Stimulated activated naive CD4-positive, alpha-beta T cell treated with Interleukin-2 at 50 U/mL for 16 hours (primary cell): Measurements from ENCODE around the gene GSG1L2.
"Not testable (repeated sequence)": the region's sequence is repeated elsewhere in the genome, so short reads cannot be mapped to it uniquely, and the experiment has no call there.

Experiments used
- DNase-seq: peaks from one replicate; lab custom pipeline; 2025; lab: John Stamatoyannopoulos, UW

Gene GSG1L2

DNA sequence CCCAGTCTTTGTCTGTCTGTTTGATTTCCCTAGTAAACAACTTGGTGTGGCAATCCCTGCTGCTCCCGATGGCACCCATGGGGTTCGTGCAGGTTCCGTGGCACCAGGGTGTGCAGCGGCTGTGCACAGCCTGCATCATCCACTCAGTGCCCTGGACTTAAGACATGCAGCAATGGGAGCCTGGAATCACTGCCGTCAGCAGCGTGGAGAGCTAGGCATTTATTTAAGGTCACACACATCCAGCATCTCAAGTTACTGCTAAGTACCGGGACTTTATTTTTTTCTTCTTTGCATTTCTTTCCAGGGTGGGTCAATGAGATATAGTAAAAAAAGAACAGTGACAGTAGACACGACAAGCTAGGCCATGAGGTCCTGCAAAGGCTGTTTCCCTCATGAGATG, 33.3 kb downstream of the GSG1L2 start:
- DNase-seq, result no peak

DNA sequence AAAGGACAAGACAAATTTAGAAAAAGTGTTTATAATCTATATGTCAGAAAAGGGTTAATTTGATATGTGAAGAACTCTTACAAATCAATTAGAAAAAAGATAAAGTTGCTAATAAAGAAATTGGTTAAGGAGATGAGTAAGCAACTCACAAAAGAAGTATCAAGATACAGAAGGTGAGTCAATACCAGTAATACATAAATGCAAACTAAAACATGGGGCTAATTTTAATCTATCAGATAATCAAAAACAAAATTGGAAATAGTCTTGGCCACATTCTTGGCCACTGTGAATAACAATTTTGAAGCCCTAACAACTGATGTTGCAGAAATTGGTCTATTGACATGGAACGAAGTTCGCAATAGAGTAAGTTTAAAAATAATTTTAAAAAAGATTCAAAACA, 37.3 kb downstream of the GSG1L2 start:
- no peak for DNase-seq

DNA sequence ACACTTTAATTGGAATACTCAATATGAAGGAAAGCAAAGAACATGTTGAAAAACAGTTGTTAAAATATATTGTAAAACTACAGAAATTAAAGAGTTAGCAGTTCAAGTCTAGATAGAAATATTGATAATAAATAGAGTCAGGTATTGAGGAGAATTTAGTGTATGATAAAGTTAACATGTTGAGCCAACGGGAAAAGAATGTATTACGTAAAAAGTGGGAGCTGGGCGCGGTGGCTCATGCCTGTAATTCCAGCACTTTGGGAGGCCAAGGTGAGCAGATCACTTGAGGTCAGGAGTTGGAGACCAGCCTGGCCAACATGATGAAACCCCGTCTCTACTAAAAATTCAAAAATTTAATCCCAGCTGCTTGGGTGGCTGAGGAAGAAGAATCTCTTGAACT, 38.4 kb downstream of the GSG1L2 start:
- not testable (repeated sequence) for DNase-seq

DNA sequence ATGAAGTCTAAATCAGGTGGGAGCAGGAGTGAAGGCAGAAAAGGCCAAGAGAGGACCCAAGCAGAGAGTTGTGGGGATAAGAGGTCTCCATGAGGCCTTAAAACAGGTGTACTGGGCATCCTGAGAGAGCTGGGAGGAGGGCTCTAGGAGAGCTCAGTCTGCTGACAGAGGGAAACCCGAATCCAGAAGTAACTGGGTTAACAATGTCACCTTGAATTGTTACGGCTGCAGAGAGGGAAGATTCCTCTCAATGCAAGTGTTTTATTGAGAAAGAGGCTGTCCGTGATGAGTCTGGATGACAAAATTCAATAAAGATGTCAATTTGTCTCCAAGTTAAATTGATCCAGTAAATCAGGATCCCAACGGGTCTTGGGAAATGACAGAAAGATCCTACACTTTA, 38.8 kb downstream of the GSG1L2 start:
- no peak for DNase-seq

DNA sequence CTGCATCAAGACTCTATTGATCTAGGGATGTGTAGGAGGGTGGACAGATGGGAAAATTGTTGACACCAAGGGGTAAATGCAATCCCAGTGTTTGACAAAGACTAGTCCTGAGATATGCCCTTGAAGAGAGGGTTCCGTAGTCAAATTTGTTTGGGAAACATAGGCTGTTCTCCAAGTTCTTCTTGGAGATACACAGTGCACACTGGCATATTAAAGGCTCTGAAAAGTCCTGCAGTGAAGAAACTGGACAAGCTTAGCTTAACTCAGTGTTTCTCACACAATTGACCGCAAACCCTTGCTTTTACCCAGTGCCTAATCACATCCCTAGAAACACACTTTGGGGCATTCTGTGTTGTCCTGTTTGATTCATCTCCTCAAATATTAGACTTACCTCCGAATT, 41.3 kb downstream of the GSG1L2 start:
- no peak for DNase-seq

DNA sequence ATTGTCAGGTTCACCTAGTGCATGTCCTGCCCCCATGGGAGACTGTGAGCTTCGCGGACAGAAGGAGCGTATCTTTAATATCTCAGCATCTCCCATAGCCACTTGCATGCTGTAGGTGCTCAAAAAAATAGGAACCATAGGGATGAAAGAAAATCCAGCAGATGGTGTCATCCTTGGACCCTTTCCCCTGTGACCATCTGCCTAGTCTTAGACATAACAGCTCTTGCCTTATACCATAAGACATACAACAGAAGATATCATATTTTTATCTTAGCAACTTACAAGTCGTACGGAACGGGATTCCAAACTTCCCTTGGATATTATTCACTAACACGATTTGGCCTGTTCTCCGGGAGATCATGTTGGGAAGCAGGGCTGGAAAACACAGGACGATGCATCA, 45.0 kb downstream of the GSG1L2 start:
- no peak for DNase-seq

DNA sequence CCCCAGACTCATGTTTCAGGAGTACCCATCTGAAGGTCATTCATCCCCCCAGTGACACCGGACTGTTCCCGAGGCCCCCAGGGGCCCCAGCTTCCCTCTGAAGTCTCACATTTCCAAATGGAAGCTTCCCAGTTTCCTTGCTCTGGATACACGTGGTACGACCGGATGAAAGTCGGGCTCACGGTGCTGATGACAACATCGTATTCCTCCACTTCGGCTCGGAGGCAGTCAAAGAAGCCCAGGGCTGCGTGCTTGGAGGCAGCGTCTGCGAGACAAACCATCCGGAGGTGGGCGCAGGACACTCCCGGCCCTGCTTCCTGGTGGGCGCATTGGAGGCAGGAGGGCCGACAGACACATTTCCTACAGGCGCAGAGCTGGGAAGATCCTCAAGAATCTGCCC, 49.2 kb downstream of the GSG1L2 start:
- no peak for DNase-seq

DNA sequence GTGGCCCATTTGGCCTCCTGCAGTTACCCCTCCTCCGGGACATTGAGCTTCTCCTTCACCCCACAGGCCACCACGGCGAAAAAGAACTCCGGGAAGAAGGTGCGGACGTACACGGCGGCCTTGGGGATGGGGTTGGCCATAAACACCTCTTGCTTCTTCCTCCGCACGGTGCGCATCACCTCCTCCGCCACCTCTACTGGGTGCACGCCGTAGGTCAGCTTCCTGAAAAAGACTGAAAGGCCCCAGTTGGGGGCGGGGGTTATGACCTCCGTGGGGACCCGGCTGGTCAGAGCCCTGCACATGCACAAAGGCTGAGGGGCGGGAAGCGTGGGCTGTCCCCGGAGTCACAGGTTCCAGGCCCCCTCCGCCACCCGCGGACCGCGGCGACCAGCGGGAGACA, 50.4 kb downstream of the GSG1L2 start:
- DNase-seq, result no peak

DNA sequence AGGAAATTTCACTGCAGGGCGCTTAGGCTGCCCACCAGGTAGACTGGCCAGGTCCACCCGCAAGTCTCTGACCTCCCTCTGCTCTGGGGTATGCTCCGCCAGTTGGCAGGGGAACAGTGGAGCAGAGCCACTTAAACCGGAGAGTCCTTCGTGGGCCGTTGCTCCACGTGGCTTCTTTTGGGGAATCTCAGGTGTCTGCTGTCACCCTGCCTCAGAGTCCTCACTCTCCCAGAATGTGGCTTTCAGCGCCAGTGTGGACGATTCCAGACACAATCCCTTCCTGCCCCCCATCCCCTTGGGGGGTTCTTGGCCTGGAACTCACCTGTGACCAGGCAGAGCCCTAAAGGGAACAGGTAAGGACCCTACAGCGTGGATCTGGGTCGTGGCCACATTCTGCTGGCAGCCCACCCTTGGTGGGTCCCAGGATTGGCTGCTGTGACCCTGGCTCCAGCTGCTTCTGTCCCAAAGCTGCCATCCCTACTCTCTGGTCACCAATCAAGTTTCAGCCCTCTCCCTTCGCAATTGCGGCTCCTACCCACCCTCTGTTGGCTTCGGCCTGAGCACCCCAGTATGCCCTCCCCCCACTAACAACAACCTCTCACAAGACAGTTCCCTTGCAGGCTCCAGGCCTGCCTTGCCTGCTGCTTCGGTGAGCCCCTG, 52.7 kb downstream of the GSG1L2 start:
- no peak for DNase-seq

DNA sequence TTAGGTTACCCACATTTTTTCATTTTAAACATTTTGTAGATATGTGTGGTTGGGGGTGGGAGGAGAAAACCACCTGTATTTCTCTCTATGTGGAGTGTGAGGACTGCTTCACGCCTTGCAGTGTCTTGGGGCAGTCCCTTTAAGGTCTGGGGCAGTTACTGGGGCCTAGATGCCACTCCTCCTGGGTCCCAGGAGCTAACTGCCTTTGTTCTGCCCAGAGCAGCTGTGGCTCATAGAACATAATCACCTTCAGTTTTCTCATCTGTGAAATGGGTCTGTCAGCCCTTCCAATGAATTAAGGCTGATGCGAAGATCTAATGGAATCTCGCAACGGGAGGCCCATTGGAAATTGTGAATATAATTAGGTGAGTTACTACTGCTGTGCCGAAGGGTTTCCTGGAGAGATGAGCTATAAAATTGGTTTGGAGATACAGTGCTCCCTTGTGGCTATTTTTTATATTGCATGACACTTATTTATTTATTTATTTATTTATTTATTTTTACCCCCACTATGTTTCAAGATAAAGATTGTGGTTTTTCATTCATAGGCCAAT, 53.4 kb downstream of the GSG1L2 start:
- no peak for DNase-seq

DNA sequence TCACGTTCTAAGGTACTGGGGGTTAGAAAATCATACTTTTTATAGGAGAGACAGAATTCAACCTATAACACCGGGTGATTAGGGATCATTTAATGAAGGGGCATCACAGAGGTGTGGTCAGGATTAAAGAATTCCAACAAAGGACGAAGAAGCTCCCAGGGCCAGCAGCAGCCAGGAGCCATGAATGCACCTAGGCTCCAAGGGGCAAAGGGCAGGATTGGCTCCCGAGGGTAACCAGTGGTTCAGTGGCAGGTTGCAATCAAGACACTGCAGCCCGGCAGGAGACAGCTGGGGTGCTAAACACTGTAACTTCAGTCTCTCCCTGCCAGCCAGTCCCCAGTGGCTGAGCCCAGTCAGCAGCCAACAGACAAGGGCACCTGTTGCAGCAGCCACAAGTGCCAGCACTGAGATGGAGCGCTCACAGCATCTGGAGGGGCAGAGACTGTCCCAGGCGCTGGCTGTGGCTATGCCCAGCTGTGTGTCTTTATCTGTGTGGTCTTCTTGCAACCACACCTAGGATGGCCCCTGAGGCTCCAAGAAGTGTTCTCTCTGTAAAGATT, 54.4 kb downstream of the GSG1L2 start:
- no peak for DNase-seq

DNA sequence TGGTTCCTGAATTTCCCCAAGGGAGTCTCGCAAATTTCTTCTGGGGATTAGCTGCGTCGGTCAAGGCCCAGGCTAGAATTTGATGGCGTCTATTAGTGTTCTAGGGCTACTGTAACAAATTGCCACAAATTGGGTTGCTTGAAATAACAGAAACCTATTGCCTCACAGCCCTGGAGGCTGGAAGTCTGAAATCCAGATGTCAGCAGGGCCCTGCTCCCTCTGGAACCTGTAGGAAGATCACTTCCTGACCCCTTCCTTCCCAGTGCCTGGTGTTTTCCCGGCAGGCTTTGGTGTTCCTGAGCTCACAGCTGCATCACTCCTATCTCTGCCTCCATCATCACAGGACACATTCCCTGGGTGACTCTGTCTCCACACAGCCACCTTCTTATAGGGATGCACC, 54.9 kb downstream of the GSG1L2 start:
- DNase-seq, result no peak

DNA sequence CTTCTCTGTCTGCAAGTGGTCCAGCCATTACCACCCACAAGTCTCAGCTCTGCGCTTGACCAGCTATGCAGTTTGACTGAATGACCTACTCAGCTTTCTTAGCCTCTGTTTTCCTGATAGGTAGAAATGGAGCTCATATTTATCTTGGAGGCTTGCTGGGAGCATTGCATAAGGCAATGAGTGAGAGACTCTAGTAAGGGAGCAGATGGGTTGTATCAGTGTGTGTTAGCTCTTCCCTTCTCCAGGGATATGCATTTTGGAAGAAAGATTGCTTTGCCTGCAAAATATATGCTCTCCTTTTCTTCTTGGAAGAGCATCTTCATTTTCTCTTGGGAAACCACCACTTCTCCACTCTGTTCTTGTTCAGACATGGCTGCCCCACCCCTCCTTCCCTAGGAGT, 56.6 kb downstream of the GSG1L2 start:
- DNase-seq, result no peak

DNA sequence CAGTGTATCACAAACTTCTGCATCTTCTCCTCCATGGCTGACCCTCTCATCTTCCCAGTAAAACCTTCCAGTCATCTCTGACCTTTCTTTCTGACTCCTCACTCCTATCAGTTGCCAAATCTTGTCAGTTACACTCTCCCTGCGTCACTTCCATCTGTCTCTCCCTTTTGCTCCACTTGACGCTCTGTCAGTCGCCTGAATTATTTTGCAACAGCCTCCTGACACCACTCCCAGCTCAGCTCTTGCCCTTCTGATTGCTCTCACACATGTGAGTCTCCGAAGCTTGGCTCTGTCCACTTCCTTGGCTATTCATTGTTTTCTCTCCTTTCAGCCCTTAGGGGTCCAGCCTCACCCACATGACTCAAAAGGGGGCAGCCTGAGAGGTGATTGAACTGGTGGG, 58.2 kb downstream of the GSG1L2 start:
- DNase-seq, result no peak

DNA sequence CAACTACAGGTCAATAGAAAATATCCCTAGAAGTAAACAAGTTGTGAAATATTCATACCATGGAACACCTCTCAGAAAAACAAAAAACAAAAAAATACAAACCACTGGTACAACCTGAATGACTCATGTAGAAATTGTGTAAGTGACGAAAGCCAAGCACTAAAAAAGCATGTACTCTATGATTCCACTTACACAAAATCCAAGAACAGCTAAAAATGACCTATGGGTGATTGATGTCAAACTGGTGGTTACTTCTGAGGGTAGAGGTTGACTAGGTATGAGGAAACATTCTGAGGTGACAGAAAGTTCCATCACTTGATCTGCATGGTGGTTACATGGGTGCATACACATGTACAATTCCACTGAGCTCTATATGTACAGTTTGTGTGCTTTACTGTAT, 61.6 kb downstream of the GSG1L2 start:
- no peak for DNase-seq

DNA sequence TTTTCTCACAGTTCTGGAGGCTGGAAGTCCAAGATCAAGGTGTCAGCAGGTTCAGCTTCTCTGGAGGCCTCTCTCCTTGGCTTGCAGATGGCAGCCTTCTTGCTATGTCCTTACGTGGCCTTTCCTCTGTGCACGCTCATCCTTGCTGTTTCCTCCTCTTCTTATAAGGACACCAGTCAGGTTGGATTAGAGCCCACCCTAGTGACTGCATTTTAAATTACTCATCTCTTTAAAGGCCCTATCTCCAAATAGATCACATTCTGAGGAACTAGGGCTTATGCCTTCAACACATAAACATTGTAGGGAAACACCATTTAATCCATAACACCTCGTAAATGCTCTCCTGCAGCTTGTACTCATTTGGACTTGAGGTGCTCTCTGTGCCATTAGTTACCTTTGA, 66.8 kb downstream of the GSG1L2 start:
- no peak for DNase-seq
